GM12878 (cell line): ENCODE results near the gene LRRC19.

Experiments used
- ATF7 ChIP-seq: fragments of 450-650 bp; IDR thresholded peaks from 2 replicates; pipeline ENCODE4 v1.6.1; 2016; ENCODE audit warnings: low read depth, mild to moderate bottlenecking
- BCL11A ChIP-seq: IDR thresholded peaks from 2 replicates; pipeline ENCODE4 v1.6.1; 2011; ENCODE audit warnings: low read depth, low read length
- CEBPB ChIP-seq, 2 experiments: fragments of 150-350 bp in 1 of 2; IDR thresholded peaks; 2 replicates each; pipeline ENCODE4 v1.6.1; 2012 to 2014; ENCODE audit warnings: low read depth in 2 of 2, low read length in 2 of 2, borderline replicate concordance in 1 of 2, inconsistent platforms in 1 of 2
- ETV6 ChIP-seq, 2 experiments: fragments of 450-650 bp in 1 of 2; IDR thresholded peaks in 1 of 2; conservative IDR thresholded peaks in 1 of 2; 2 replicates each; pipeline ENCODE4 v1.6.1; 2014; ENCODE audit warnings: antibody characterized with exemption in 1 of 2, borderline replicate concordance in 1 of 2, low read depth in 1 of 2, mild to moderate bottlenecking in 1 of 2, moderate library complexity in 1 of 2
- MXI1 ChIP-seq: fragments of 150-350 bp; IDR thresholded peaks from 2 replicates; pipeline ENCODE4 v1.6.1; 2011; ENCODE audit warnings: low read depth, mild to moderate bottlenecking, inconsistent platforms, low read length, improper control_type of control experiment
- NRF1 ChIP-seq: conservative IDR thresholded peaks from 2 replicates; pipeline ENCODE4 v1.6.1; 2011; ENCODE audit warnings: mild to moderate bottlenecking, low read depth, low read length, improper control_type of control experiment
- POLR2AphosphoS5 ChIP-seq: IDR thresholded peaks from 2 replicates; pipeline ENCODE4 v1.6.1; 2011; ENCODE audit warnings: mild to moderate bottlenecking, low read length, inconsistent platforms
- RAD21 ChIP-seq: IDR thresholded peaks from 2 replicates; pipeline ENCODE4 v1.6.1; 2011; ENCODE audit warnings: mild to moderate bottlenecking, low read depth, low read length, moderate library complexity; ENCODE audit not compliant: insufficient read depth
- SMC3 ChIP-seq: IDR thresholded peaks from 2 replicates; pipeline ENCODE4 v1.6.1; 2011; ENCODE audit warnings: low read length, improper control_type of control experiment, borderline replicate concordance
- ZNF207 ChIP-seq: fragments of 450-650 bp; IDR thresholded peaks from 2 replicates; pipeline ENCODE4 v1.6.1; 2014; ENCODE audit warnings: antibody characterized with exemption, mild to moderate bottlenecking, borderline replicate concordance
- TF ChIP-seq, protein P1 (sequence below), 3 experiments: IDR thresholded peaks in 2 of 3; conservative IDR thresholded peaks in 1 of 3; 2 replicates each; pipeline ENCODE4 v1.5.1; 2011; ENCODE audit warnings: low read depth in 3 of 3, low read length in 3 of 3, mild to moderate bottlenecking in 3 of 3, control low read depth in 2 of 3, moderate library complexity in 2 of 3, inconsistent platforms in 1 of 3, mixed read lengths in 1 of 3; ENCODE audit not compliant: control insufficient read depth in 2 of 3, insufficient read depth in 1 of 3; ENCODE audit errors: extremely low read depth in 1 of 3
- TF ChIP-seq, protein P2 (sequence below): fragments of 450-650 bp; IDR thresholded peaks from 2 replicates; pipeline ENCODE4 v1.6.1; 2017; ENCODE audit warnings: borderline replicate concordance

DNA sequence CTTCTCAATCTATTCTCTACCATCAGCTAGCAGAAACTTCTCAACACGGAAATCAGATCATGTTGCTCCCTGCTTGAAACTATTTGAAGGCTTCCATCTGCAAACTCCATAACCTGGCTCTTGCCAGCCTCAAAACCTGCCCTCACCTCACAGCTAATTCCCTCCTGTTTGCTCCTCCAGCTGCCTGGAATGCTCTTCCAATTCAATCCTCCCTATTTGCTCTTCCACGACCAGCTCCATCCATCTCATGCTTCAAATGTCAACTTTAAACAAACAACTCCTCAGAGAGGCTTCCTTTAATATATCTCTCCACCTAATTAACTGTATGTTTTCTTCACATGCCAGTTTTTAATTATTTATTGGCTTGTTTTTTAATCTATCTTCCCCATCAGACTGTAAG, 59.9 kb downstream of the LRRC19 start:
- no peak for TF ChIP-seq ETV6 (conservative IDR thresholded peaks at IDR 0.05 in 1 of 2, IDR thresholded peaks at IDR 0.05 in 1 of 2; ENCODE audit: borderline replicate concordance in 1 of 2, low read depth in 1 of 2)
- TF ChIP-seq RAD21 = no peak
- TF ChIP-seq MXI1 = no peak
- no peak for TF ChIP-seq ZNF207
- TF ChIP-seq CEBPB (IDR thresholded peaks at IDR 0.05; ENCODE audit: borderline replicate concordance in 1 of 2, low read depth in 2 of 2, low read length in 2 of 2) = no peak
- no peak for TF ChIP-seq ATF7
- TF ChIP-seq, protein P1, sequence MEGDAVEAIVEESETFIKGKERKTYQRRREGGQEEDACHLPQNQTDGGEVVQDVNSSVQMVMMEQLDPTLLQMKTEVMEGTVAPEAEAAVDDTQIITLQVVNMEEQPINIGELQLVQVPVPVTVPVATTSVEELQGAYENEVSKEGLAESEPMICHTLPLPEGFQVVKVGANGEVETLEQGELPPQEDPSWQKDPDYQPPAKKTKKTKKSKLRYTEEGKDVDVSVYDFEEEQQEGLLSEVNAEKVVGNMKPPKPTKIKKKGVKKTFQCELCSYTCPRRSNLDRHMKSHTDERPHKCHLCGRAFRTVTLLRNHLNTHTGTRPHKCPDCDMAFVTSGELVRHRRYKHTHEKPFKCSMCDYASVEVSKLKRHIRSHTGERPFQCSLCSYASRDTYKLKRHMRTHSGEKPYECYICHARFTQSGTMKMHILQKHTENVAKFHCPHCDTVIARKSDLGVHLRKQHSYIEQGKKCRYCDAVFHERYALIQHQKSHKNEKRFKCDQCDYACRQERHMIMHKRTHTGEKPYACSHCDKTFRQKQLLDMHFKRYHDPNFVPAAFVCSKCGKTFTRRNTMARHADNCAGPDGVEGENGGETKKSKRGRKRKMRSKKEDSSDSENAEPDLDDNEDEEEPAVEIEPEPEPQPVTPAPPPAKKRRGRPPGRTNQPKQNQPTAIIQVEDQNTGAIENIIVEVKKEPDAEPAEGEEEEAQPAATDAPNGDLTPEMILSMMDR (IDR thresholded peaks at IDR 0.05 in 2 of 3, conservative IDR thresholded peaks at IDR 0.05 in 1 of 3; ENCODE audit: control insufficient read depth in 2 of 3, extremely low read depth in 1 of 3, insufficient read depth in 1 of 3, low read depth in 3 of 3, low read length in 3 of 3) = no peak
- no peak for TF ChIP-seq BCL11A
- TF ChIP-seq, protein P2, sequence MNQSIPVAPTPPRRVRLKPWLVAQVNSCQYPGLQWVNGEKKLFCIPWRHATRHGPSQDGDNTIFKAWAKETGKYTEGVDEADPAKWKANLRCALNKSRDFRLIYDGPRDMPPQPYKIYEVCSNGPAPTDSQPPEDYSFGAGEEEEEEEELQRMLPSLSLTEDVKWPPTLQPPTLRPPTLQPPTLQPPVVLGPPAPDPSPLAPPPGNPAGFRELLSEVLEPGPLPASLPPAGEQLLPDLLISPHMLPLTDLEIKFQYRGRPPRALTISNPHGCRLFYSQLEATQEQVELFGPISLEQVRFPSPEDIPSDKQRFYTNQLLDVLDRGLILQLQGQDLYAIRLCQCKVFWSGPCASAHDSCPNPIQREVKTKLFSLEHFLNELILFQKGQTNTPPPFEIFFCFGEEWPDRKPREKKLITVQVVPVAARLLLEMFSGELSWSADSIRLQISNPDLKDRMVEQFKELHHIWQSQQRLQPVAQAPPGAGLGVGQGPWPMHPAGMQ = no peak
- TF ChIP-seq POLR2AphosphoS5 = no peak
- TF ChIP-seq SMC3 = no peak
- no peak for TF ChIP-seq NRF1
